Panc1 (cell line): Measurements from ENCODE around the gene TRPM6. TPM values are rescaled to one million over a fixed set of nuclear protein-coding genes. Genes with fewer than 3 reads are reported as not detected.

Source experiments
- ATAC-seq: fragments of 200-7000 bp; cut with Tn5 transposase; 2 replicates; pipeline ENCODE4 v1.9.1; 2020; ENCODE audit warnings: mild to moderate bottlenecking, moderate library complexity
- BruUV-seq: library from RNA; stranded (reverse); fragments of 400-500 nt; replicated peaks from 2 replicates; lab custom pipeline; 2021; lab: Mats Ljungman, UMichigan
- CTCF ChIA-PET: fragments of 300-600 bp; sonication (Branson Sonifier 250); formaldehyde crosslinking; loops from one replicate; lab custom pipeline; 2022; ENCODE audit warnings: antibody characterized with exemption; lab: Charles Lee
- POLR2A ChIA-PET: fragments of 300-600 bp; sonication (Branson Sonifier 250); formaldehyde crosslinking; loops from one replicate; lab custom pipeline; 2022; ENCODE audit warnings: antibody characterized with exemption; lab: Charles Lee
- DNase-seq: peaks from one replicate; pipeline ENCODE4 v3.0.0-alpha.2; 2010; ENCODE audit warnings: low read depth, low spot score
- H3K27ac ChIP-seq: 2 replicates; pipeline ENCODE4 v1.5.1; 2011; ENCODE audit warnings: mild to moderate bottlenecking, low read length, inconsistent platforms
- H3K27me3 ChIP-seq: fragments of 200-500 bp; sonication (Bioruptor generic); 2 replicates; pipeline ENCODE4 v1.6.0; 2014; ENCODE audit warnings: low read length, inconsistent platforms; ENCODE audit not compliant: control insufficient read depth, insufficient read depth
- H3K36me3 ChIP-seq: fragments of 200-500 bp; sonication (Bioruptor generic); 2 replicates; pipeline ENCODE4 v1.5.1; 2014; ENCODE audit warnings: inconsistent platforms, mild to moderate bottlenecking, low read length, moderate library complexity; ENCODE audit not compliant: control insufficient read depth, insufficient read depth
- H3K4me1 ChIP-seq: 2 replicates; pipeline ENCODE4 v1.5.1; 2011; ENCODE audit warnings: inconsistent platforms, mild to moderate bottlenecking, low read length, moderate library complexity; ENCODE audit not compliant: control insufficient read depth, insufficient read depth
- H3K4me3 ChIP-seq, 2 experiments: 2 replicates each; pipeline ENCODE4 v1.5.1; 2011 to 2012; ENCODE audit warnings: low read depth in 2 of 2, low read length in 2 of 2, mild to moderate bottlenecking in 2 of 2, inconsistent platforms in 1 of 2, moderate library complexity in 1 of 2
- H3K9me3 ChIP-seq: fragments of 200-500 bp; sonication (Bioruptor generic); 2 replicates; pipeline ENCODE4 v1.5.1; 2014; ENCODE audit warnings: low read depth, mild to moderate bottlenecking, inconsistent platforms, low read length, moderate library complexity; ENCODE audit not compliant: control insufficient read depth, insufficient read depth
- CTCF ChIP-seq: fragments of 450-650 bp; IDR thresholded peaks from 2 replicates; pipeline ENCODE4 v1.5.1; 2017; ENCODE audit warnings: mild to moderate bottlenecking
- POLR2AphosphoS5 ChIP-seq: IDR thresholded peaks from 2 replicates; pipeline ENCODE4 v1.6.1; 2012; ENCODE audit warnings: mild to moderate bottlenecking, low read depth, low read length, moderate library complexity
- REST ChIP-seq, 2 experiments: IDR thresholded peaks; 2 replicates each; pipeline ENCODE4 v1.6.1; 2011 to 2012; ENCODE audit warnings: low read depth in 2 of 2, control low read depth in 1 of 2, low read length in 1 of 2, mild to moderate bottlenecking in 1 of 2, moderate library complexity in 1 of 2; ENCODE audit not compliant: insufficient read depth in 1 of 2
- SIN3A ChIP-seq: IDR thresholded peaks from 2 replicates; pipeline ENCODE4 v1.6.1; 2012; ENCODE audit warnings: low read depth, mild to moderate bottlenecking, low read length, moderate library complexity, borderline replicate concordance; ENCODE audit not compliant: insufficient read depth
- TCF7L2 ChIP-seq: IDR thresholded peaks from 2 replicates; pipeline ENCODE4 v1.6.1; 2011; ENCODE audit warnings: mild to moderate bottlenecking, low read depth, low read length, inconsistent platforms
- in situ Hi-C: cut with HindIII; loops from 2 replicates; pipeline ENCODE4 v1.10.0; 2016; ENCODE audit warnings: low sequenced_read_pairs, low pct_unique_long_range_greater_than_20kb
- intact Hi-C: fragments of 100-400 bp; cut with micrococcal nuclease; formaldehyde crosslinking; loops from one replicate; pipeline ENCODE4 v1.10.0; 2022; ENCODE audit not compliant: unreplicated experiment
- total RNA-seq: library from RNA; stranded (reverse); gene quantifications from one replicate; pipeline ENCODE4 v1.2.1, GENCODE V29; 2021; ENCODE audit not compliant: unreplicated experiment

TRPM6 gene
- total RNA-seq, 1 experiment from 2014 or later, result 0.05 TPM

- intact Hi-C loops, result loop anchor here (10.0 kb wide), 1 partner anchor 85 kb away; the partner anchor contains the start of gene TRPM6
- CTCF ChIA-PET, result no interaction called here
- ATAC-seq, result no peak
Measured at GRCh38 chr9:74800226-74800625, 87.5 kb downstream of the TRPM6 start.

GRCh38 chr9:74795803-74796202 is 91.9 kb downstream of the TRPM6 start:
- H3K4me1 ChIP-seq, result no peaks in the 10 kb centered on the region
- no peak for ATAC-seq
- no peaks in the 10 kb centered on the region for H3K27me3 ChIP-seq
- no peaks in the 10 kb centered on the region for H3K36me3 ChIP-seq
- POLR2A ChIA-PET, result no interaction called here
- H3K27ac ChIP-seq, result no peak overlapping the region
- H3K9me3 ChIP-seq, result no peaks in the 10 kb centered on the region
- in situ Hi-C loops (no loop called here), intact Hi-C loops (no loop called here)
- DNase-seq, result no peak
- no TSS peak for BruUV-seq
- CTCF ChIA-PET, result no interaction called here
- H3K4me3 ChIP-seq, result no peak overlapping the region
- TF ChIP-seq REST (IDR thresholded peaks at IDR 0.05; ENCODE audit: insufficient read depth in 1 of 2, low read depth in 2 of 2, low read length in 1 of 2) (no peak), CTCF (no peak), SIN3A (no peak), POLR2AphosphoS5 (no peak)

More at GRCh38 chr9:74800226-74800625, 87.5 kb downstream of the TRPM6 start:
- H3K4me1 ChIP-seq, result no peaks in the 10 kb centered on the region; the same call in 1 of the 2 replicates
- DNase-seq, result no peak
- no peaks in the 10 kb centered on the region for H3K36me3 ChIP-seq
- no TSS peak for BruUV-seq
- H3K4me3 ChIP-seq, result no peak overlapping the region
- POLR2A ChIA-PET, result no interaction called here
- no peak for TF ChIP-seq SIN3A
- TF ChIP-seq CTCF, result no peak
- TF ChIP-seq TCF7L2, result no peak
- TF ChIP-seq REST (IDR thresholded peaks at IDR 0.05; ENCODE audit: insufficient read depth in 1 of 2, low read depth in 2 of 2, low read length in 1 of 2), result no peak
- TF ChIP-seq POLR2AphosphoS5, result no peak
- no peak overlapping the region for H3K27ac ChIP-seq
- no peaks in the 10 kb centered on the region for H3K27me3 ChIP-seq
- in situ Hi-C loops, result no loop called here
- no peaks in the 10 kb centered on the region for H3K9me3 ChIP-seq
